ENCODE results near the gene SLC16A5. TPM values are rescaled to one million over a fixed set of nuclear protein-coding genes. Genes with fewer than 3 reads are reported as not detected.

The SLC16A5 gene
- total and polyA plus RNA-seq, 7 donors: 1.2 to 10.7 (median 5.6) TPM

- DNase-seq: no peak
- H3K9me3 ChIP-seq: no peaks in the 10 kb centered on the region
- peaks cover 0 to 9% of the 10 kb centered on the region in 2 donors for H3K36me3 ChIP-seq (ENCODE audit: insufficient read depth in 1 of 2, low read depth in 1 of 2)
- intact Hi-C loops (cut with DNase I): no loop called here
- H3K4me1 ChIP-seq: peaks cover 23% of the 10 kb centered on the region
- peak overlapping the region; percentile 92 for H3K27ac ChIP-seq
- no peak for TF ChIP-seq CTCF (IDR thresholded peaks at IDR 0.05)
- H3K27me3 ChIP-seq (ENCODE audit: insufficient read depth in 3 of 3, low read length in 2 of 3): no peaks in the 10 kb centered on the region
- peak; percentile 48 to 78 (median 62) for ATAC-seq
- WGBS, 3 donors: 61 to 69% (median 62%) methylated on average over 3 of the region's 3 CpGs
- H3K4me3 ChIP-seq: peak overlapping the region; percentile 82
These were observed 67.4 kb downstream of the SLC16A5 start for GRCh38 chr17:75155191-75155601.

Other genes with a start within 250 kb of the SLC16A5 start
- under 1 TPM; 0.20 to 0.74 (median 0.37) TPM for gene GRIN2C, start 228.1 kb upstream of the SLC16A5 start, total RNA-seq
- gene GRIN2C, start 228.1 kb upstream of the SLC16A5 start, polyA plus RNA-seq: under 1 TPM; 0.06 to 0.40 (median 0.10) TPM
- gene FDXR, start 215.0 kb upstream of the SLC16A5 start, total RNA-seq: 1 to 10 TPM; 3.0 to 7.9 (median 4.2) TPM
- gene FDXR, start 215.0 kb upstream of the SLC16A5 start, polyA plus RNA-seq: 1 to 10 TPM; 3.4 to 4.7 (median 3.7) TPM
- gene FADS6, start 194.3 kb upstream of the SLC16A5 start, total RNA-seq: not detected
- gene FADS6, start 194.3 kb upstream of the SLC16A5 start, polyA plus RNA-seq: under 1 TPM in 1 of 3 donors, not detected in 2; 0.01 TPM
- gene USH1G, start 164.7 kb upstream of the SLC16A5 start, total RNA-seq: not detected
- not detected for gene USH1G, start 164.7 kb upstream of the SLC16A5 start, polyA plus RNA-seq
- gene OTOP2, start 163.7 kb upstream of the SLC16A5 start, total RNA-seq: not detected
- gene OTOP2, start 163.7 kb upstream of the SLC16A5 start, polyA plus RNA-seq: not detected
- gene OTOP3, start 152.1 kb upstream of the SLC16A5 start, total RNA-seq: not detected
- gene OTOP3, start 152.1 kb upstream of the SLC16A5 start, polyA plus RNA-seq: under 1 TPM in 1 of 3 donors, not detected in 2; 0.04 TPM
- gene HID1, start 115.2 kb upstream of the SLC16A5 start, total RNA-seq: 10 to 100 TPM in 1 of 4 donors, 1 to 10 TPM in 3; 1.7 to 10.4 (median 2.8) TPM
- gene HID1, start 115.2 kb upstream of the SLC16A5 start, polyA plus RNA-seq: 1 to 10 TPM; 2.3 to 4.8 (median 2.3) TPM
- 1 to 10 TPM; 1.4 to 3.4 (median 2.7) TPM for gene CDR2L, start 100.3 kb upstream of the SLC16A5 start, total RNA-seq
- gene CDR2L, start 100.3 kb upstream of the SLC16A5 start, polyA plus RNA-seq: 1 to 10 TPM; 1.3 to 1.7 (median 1.5) TPM
- 10 to 100 TPM; 50.4 to 70.6 (median 59.2) TPM for gene MRPL58, start 75.3 kb upstream of the SLC16A5 start, total RNA-seq
- gene MRPL58, start 75.3 kb upstream of the SLC16A5 start, polyA plus RNA-seq: 10 to 100 TPM; 64.1 to 80.6 (median 76.2) TPM
- gene ATP5PD, start 41.0 kb upstream of the SLC16A5 start, total RNA-seq: 100 to 1,000 TPM; 409 to 577 (median 500) TPM
- gene ATP5PD, start 41.0 kb upstream of the SLC16A5 start, polyA plus RNA-seq: 100 to 1,000 TPM; 619 to 931 (median 653) TPM
- gene KCTD2, start 40.7 kb upstream of the SLC16A5 start, total RNA-seq: 10 to 100 TPM; 29.2 to 38.7 (median 35.2) TPM
- gene KCTD2, start 40.7 kb upstream of the SLC16A5 start, polyA plus RNA-seq: 10 to 100 TPM; 26.9 to 71.2 (median 29.7) TPM
- gene ARMC7, start 22.0 kb downstream of the SLC16A5 start, total RNA-seq: 1 to 10 TPM; 2.7 to 7.0 (median 3.6) TPM
- 1 to 10 TPM; 3.3 to 6.4 (median 4.9) TPM for gene ARMC7, start 22.0 kb downstream of the SLC16A5 start, polyA plus RNA-seq
- gene NT5C, start 43.8 kb downstream of the SLC16A5 start, total RNA-seq: 10 to 100 TPM; 16.4 to 44.2 (median 29.4) TPM
- 10 to 100 TPM; 19.7 to 84.0 (median 56.3) TPM for gene NT5C, start 43.8 kb downstream of the SLC16A5 start, polyA plus RNA-seq
- gene JPT1, start 66.6 kb downstream of the SLC16A5 start, total RNA-seq: 100 to 1,000 TPM in 2 of 4 donors, 10 to 100 TPM in 2; 50.1 to 232 (median 85.0) TPM
- 100 to 1,000 TPM in 1 of 3 donors, 10 to 100 TPM in 2; 79.2 to 164 (median 92.6) TPM for gene JPT1, start 66.6 kb downstream of the SLC16A5 start, polyA plus RNA-seq
- 100 to 1,000 TPM; 161 to 203 (median 185) TPM for gene SUMO2, start 95.0 kb downstream of the SLC16A5 start, total RNA-seq
- 10 to 100 TPM; 50.1 to 60.4 (median 56.2) TPM for gene SUMO2, start 95.0 kb downstream of the SLC16A5 start, polyA plus RNA-seq
- 10 to 100 TPM; 19.3 to 32.9 (median 22.0) TPM for gene NUP85, start 117.7 kb downstream of the SLC16A5 start, total RNA-seq
- gene NUP85, start 117.7 kb downstream of the SLC16A5 start, polyA plus RNA-seq: 10 to 100 TPM; 15.1 to 24.7 (median 17.1) TPM
- 10 to 100 TPM; 21.3 to 40.6 (median 30.2) TPM for gene GGA3, start 173.7 kb downstream of the SLC16A5 start, total RNA-seq
- gene GGA3, start 173.7 kb downstream of the SLC16A5 start, polyA plus RNA-seq: 10 to 100 TPM; 13.8 to 37.4 (median 27.3) TPM
- gene MRPS7, start 173.9 kb downstream of the SLC16A5 start, total RNA-seq: 100 to 1,000 TPM; 105 to 161 (median 131) TPM
- gene MRPS7, start 173.9 kb downstream of the SLC16A5 start, polyA plus RNA-seq: 100 to 1,000 TPM in 2 of 3 donors, 10 to 100 TPM in 1; 98.2 to 165 (median 122) TPM
- 10 to 100 TPM; 19.2 to 45.8 (median 37.6) TPM for gene MIF4GD, start 183.3 kb downstream of the SLC16A5 start, total RNA-seq
- gene MIF4GD, start 183.3 kb downstream of the SLC16A5 start, polyA plus RNA-seq: 10 to 100 TPM; 27.9 to 44.8 (median 32.2) TPM
- 10 to 100 TPM; 11.3 to 41.7 (median 16.0) TPM for gene SLC25A19, start 201.5 kb downstream of the SLC16A5 start, total RNA-seq
- gene SLC25A19, start 201.5 kb downstream of the SLC16A5 start, polyA plus RNA-seq: 10 to 100 TPM; 24.9 to 52.7 (median 34.5) TPM